Progenitor cell of endocrine pancreas (in vitro differentiated cells): ENCODE measurements around the gene PRKCZ. TPM values are rescaled to one million over a fixed set of nuclear protein-coding genes. Genes with fewer than 3 reads are reported as not detected.

Experiments used
- DNase-seq: peaks from one replicate; pipeline ENCODE4 v3.0.0; 2021; ENCODE audit warnings: low spot score; ENCODE audit not compliant: unreplicated experiment
- H3K27ac Mint-ChIP-seq: 2 replicates; pipeline ENCODE4 v1.8.0; 2021; ENCODE audit warnings: mild to moderate bottlenecking, moderate library complexity, mixed read lengths
- H3K27me3 Mint-ChIP-seq: 2 replicates; pipeline ENCODE4 v1.8.0; 2021; ENCODE audit warnings: mixed read lengths
- H3K36me3 Mint-ChIP-seq: 2 replicates; pipeline ENCODE4 v1.8.0; 2022; ENCODE audit warnings: mixed read lengths; ENCODE audit not compliant: insufficient read depth
- H3K4me1 Mint-ChIP-seq: 2 replicates; pipeline ENCODE4 v1.8.0; 2021; ENCODE audit warnings: low read depth, mixed read lengths
- H3K4me3 Mint-ChIP-seq: 2 replicates; pipeline ENCODE4 v1.8.0; 2021; ENCODE audit warnings: low read depth, mild to moderate bottlenecking, moderate library complexity, mixed read lengths
- H3K9me3 Mint-ChIP-seq: 2 replicates; pipeline ENCODE4 v1.8.0; 2021; ENCODE audit warnings: low read depth, mixed read lengths
- CTCF ChIP-seq: fragments of 200-600 bp; sonication (generic); IDR thresholded peaks from one replicate; pipeline ENCODE4 v1.5.0; 2021; ENCODE audit warnings: antibody characterized with exemption, mild to moderate bottlenecking; ENCODE audit not compliant: unreplicated experiment
- total RNA-seq: library from RNA; stranded (reverse); gene quantifications from 2 replicates; pipeline ENCODE4 v1.2.1, GENCODE V29; 2021

The PRKCZ gene
- total RNA-seq, 1 donor from 2014 or later, result 71.5 TPM

- no peaks in the 10 kb centered on the region for H3K4me1 Mint-ChIP-seq
- H3K9me3 Mint-ChIP-seq, result no peaks in the 10 kb centered on the region
- no peaks in the 10 kb centered on the region for H3K27me3 Mint-ChIP-seq
- H3K27ac Mint-ChIP-seq, result no peak overlapping the region
- TF ChIP-seq CTCF, result no peak
- no peak for DNase-seq
- no peak overlapping the region for H3K4me3 Mint-ChIP-seq
- no peaks in the 10 kb centered on the region for H3K36me3 Mint-ChIP-seq
Observed at GRCh38 chr1:2108877-2109580, 58.8 kb downstream of the PRKCZ start.

DNA sequence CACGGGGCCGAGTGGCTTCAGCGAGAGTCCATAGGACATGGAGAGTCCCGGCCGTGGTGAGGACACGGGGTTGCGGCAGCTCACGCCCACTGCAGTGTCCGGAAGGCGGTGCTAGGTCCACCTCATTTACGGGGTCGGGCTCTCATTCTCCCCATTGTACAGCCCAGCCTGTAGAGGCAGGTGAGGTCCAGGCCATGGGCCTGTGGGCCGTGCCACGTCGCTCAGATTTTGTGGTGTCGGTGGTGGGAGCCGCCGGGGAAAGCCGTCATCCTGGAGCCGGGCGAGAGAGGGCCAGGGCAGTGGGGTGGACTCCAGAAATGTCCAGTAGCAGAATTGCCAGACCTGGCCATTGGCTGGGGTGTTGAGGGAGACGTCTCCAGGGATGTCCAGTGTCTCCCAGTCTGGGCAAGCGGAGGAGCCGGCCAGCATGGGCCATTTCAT is 59.4 kb downstream of the PRKCZ start:
- DNase-seq, result no peak
- H3K4me3 Mint-ChIP-seq, result no peak overlapping the region
- H3K27me3 Mint-ChIP-seq, result no peaks in the 10 kb centered on the region
- H3K4me1 Mint-ChIP-seq, result no peaks in the 10 kb centered on the region
- H3K9me3 Mint-ChIP-seq, result no peaks in the 10 kb centered on the region
- no peak for TF ChIP-seq CTCF
- H3K36me3 Mint-ChIP-seq, result no peaks in the 10 kb centered on the region
- no peak overlapping the region for H3K27ac Mint-ChIP-seq

GRCh38 chr1:2110191-2110737 is 60.1 kb downstream of the PRKCZ start:
- Mint-ChIP-seq H3K27me3 (no peaks in the 10 kb centered on the region), H3K4me1 (no peaks in the 10 kb centered on the region), H3K4me3 (no peak overlapping the region), H3K36me3 (no peaks in the 10 kb centered on the region), H3K27ac (no peak overlapping the region), H3K9me3 (no peaks in the 10 kb centered on the region)
- DNase-seq, result no peak
- TF ChIP-seq CTCF, result no peak

DNA sequence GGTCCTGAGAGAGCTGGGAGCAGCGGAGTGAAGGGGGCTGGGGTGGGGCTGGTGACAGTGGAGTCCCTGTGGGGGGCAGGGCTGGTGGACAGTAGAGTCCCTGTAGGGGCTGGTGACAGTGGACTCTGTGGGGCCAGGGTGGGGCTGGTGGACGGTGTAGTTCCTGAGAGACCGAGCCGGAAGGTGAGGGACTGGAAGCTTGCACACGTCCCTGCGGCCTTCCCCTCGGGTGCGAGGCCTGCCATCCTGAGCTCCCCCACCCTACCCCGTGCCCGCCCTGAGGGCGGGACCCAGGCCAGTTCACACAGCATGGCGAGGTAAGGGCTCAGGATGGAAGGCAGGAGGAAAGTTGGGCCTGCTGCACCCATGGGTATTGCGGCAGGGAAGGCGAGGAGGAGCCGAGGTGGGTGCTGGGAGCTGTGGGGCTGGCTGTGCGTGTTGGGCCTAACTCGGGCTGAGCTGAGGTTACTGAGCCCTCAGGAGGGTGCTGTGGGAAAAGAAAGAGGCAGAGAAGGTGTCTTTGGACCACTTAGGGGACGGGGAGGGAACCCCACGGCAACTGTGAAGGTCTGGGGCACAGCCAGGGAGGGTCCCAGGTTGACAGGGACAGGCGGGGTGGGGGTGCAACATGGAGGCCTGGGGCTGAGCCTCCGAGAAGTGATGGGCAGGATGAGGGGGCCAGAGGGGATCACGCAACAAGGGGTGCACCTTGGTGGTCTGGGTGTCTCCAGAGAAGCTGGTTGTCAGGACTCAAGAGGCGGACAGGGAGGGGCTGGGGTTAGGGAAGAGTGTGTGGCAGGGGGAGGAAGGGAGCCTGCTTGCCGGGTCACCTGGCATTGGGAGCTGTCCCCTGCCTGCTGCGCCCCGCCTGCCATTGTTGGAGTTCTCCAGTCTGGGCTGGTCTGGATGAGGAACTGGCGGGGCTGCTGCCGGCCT is 60.8 kb downstream of the PRKCZ start:
- no peak overlapping the region for H3K27ac Mint-ChIP-seq

More for the DNA sequence above, 60.8 kb downstream of the PRKCZ start:
- no peak for DNase-seq
- Mint-ChIP-seq H3K27me3 (no peaks in the 10 kb centered on the region), H3K36me3 (no peaks in the 10 kb centered on the region), H3K4me1 (no peaks in the 10 kb centered on the region), H3K4me3 (no peak overlapping the region), H3K9me3 (no peaks in the 10 kb centered on the region)
- TF ChIP-seq CTCF, result no peak
